ENCODE results near the gene MTHFS. TPM values are rescaled to one million over a fixed set of nuclear protein-coding genes. Genes with fewer than 3 reads are reported as not detected.

Gene MTHFS
- total RNA-seq, 2 experiments from 2014 or later = 44.8 to 47.0 TPM

- CTCF ChIA-PET = interaction anchor here (0.6 to 1.5 kb wide), 2 partner anchors 20 to 1064 kb away, joined by 3 to 4 read pairs; no protein-coding TSS in a partner anchor
- Mint-ChIP-seq H3K4me3 (no peak overlapping the region), H3K27ac (no peak overlapping the region), H3K9me3 (peaks cover 4% of the 10 kb centered on the region), H3K27me3 (ENCODE audit: low read depth) (no peaks in the 10 kb centered on the region), H3K36me3 (ENCODE audit: low read depth) (peaks cover 12% of the 10 kb centered on the region), H3K4me1 (ENCODE audit: low read depth) (no peaks in the 10 kb centered on the region)
- intact Hi-C loops (cut with micrococcal nuclease) = no loop called here
- no peak for DNase-seq
Measured at GRCh38 chr15:79829950-79830349, 66.9 kb downstream of the MTHFS start.

GRCh38 chr15:79828447-79828846, 68.4 kb downstream of the MTHFS start:
- H3K27me3 Mint-ChIP-seq (ENCODE audit: low read depth) = no peaks in the 10 kb centered on the region
- peaks cover 2% of the 10 kb centered on the region for H3K36me3 Mint-ChIP-seq (ENCODE audit: low read depth)
- H3K27ac Mint-ChIP-seq = no peak overlapping the region
- peaks cover 4% of the 10 kb centered on the region for H3K9me3 Mint-ChIP-seq
- H3K4me3 Mint-ChIP-seq = no peak overlapping the region
- no peaks in the 10 kb centered on the region for H3K4me1 Mint-ChIP-seq (ENCODE audit: low read depth)
- intact Hi-C loops (cut with micrococcal nuclease) = no loop called here
- CTCF ChIA-PET = interaction anchor here (1.1 kb wide), 1 partner anchor 23 kb away, joined by 4 read pairs; no protein-coding TSS in a partner anchor
- no peak for DNase-seq

GRCh38 chr15:79826800-79827199, 70.0 kb downstream of the MTHFS start:
- CTCF ChIA-PET = no interaction called here
- intact Hi-C loops (cut with micrococcal nuclease) = no loop called here
- no peaks in the 10 kb centered on the region for H3K27me3 Mint-ChIP-seq (ENCODE audit: low read depth)

GRCh38 chr15:79824136-79824701, 72.6 kb downstream of the MTHFS start:
- Mint-ChIP-seq H3K27ac (no peak overlapping the region), H3K36me3 (ENCODE audit: low read depth) (peaks cover 1% of the 10 kb centered on the region), H3K4me3 (no peak overlapping the region), H3K4me1 (ENCODE audit: low read depth) (no peaks in the 10 kb centered on the region), H3K9me3 (peaks cover 10% of the 10 kb centered on the region), H3K27me3 (ENCODE audit: low read depth) (no peaks in the 10 kb centered on the region)
- DNase-seq = no peak
- intact Hi-C loops (cut with micrococcal nuclease) = no loop called here
- CTCF ChIA-PET = interaction anchor here (1.3 to 1.9 kb wide), 2 partner anchors 29 to 31 kb away, joined by 4 to 7 read pairs; no protein-coding TSS in a partner anchor

More at GRCh38 chr15:79826800-79827199, 70.0 kb downstream of the MTHFS start:
- DNase-seq = no peak
- Mint-ChIP-seq H3K4me3 (no peak overlapping the region), H3K9me3 (peaks cover 4% of the 10 kb centered on the region), H3K27ac (no peak overlapping the region), H3K36me3 (ENCODE audit: low read depth) (no peaks in the 10 kb centered on the region), H3K4me1 (ENCODE audit: low read depth) (no peaks in the 10 kb centered on the region)

- H3K4me3 Mint-ChIP-seq = no peak overlapping the region
- H3K9me3 Mint-ChIP-seq = peaks cover 8% of the 10 kb centered on the region
- DNase-seq = no peak
- intact Hi-C loops (cut with micrococcal nuclease) = no loop called here
- peaks cover 1% of the 10 kb centered on the region for H3K36me3 Mint-ChIP-seq (ENCODE audit: low read depth)
- no peaks in the 10 kb centered on the region for H3K27me3 Mint-ChIP-seq (ENCODE audit: low read depth)
- CTCF ChIA-PET = no interaction called here
- H3K4me1 Mint-ChIP-seq (ENCODE audit: low read depth) = no peaks in the 10 kb centered on the region
- no peak overlapping the region for H3K27ac Mint-ChIP-seq
Measured at GRCh38 chr15:79820820-79821219, 76.0 kb downstream of the MTHFS start.

- CTCF ChIA-PET = no interaction called here
- intact Hi-C loops (cut with micrococcal nuclease) = no loop called here
- no peak for DNase-seq
- Mint-ChIP-seq H3K27me3 (ENCODE audit: low read depth) (no peaks in the 10 kb centered on the region), H3K36me3 (ENCODE audit: low read depth) (peaks cover 1% of the 10 kb centered on the region), H3K27ac (no peak overlapping the region), H3K4me3 (no peak overlapping the region), H3K9me3 (peaks cover 8% of the 10 kb centered on the region), H3K4me1 (ENCODE audit: low read depth) (no peaks in the 10 kb centered on the region)
Measured at GRCh38 chr15:79820176-79820575, 76.6 kb downstream of the MTHFS start.

- intact Hi-C loops (cut with micrococcal nuclease) = no loop called here
- H3K36me3 Mint-ChIP-seq (ENCODE audit: low read depth) = peaks cover 1% of the 10 kb centered on the region
Measured at GRCh38 chr15:79816571-79816970, 80.2 kb downstream of the MTHFS start.

GRCh38 chr15:79815468-79815867, 81.3 kb downstream of the MTHFS start:
- intact Hi-C loops (cut with micrococcal nuclease) = no loop called here
- CTCF ChIA-PET = interaction anchor here (0.6 to 0.8 kb wide), 2 partner anchors 220 to 841 kb away, joined by 3 read pairs; no protein-coding TSS in a partner anchor
- no peak for DNase-seq
- Mint-ChIP-seq H3K9me3 (peaks cover 8% of the 10 kb centered on the region), H3K27ac (no peak overlapping the region), H3K36me3 (ENCODE audit: low read depth) (peaks cover 1% of the 10 kb centered on the region), H3K4me1 (ENCODE audit: low read depth) (no peaks in the 10 kb centered on the region), H3K27me3 (ENCODE audit: low read depth) (no peaks in the 10 kb centered on the region), H3K4me3 (no peak overlapping the region)

More at GRCh38 chr15:79816571-79816970, 80.2 kb downstream of the MTHFS start:
- CTCF ChIA-PET = interaction anchor here (0.7 kb wide), 1 partner anchor 1292 kb away, joined by 3 read pairs; no protein-coding TSS in a partner anchor
- no peak for DNase-seq
- Mint-ChIP-seq H3K27me3 (ENCODE audit: low read depth) (no peaks in the 10 kb centered on the region), H3K4me1 (ENCODE audit: low read depth) (no peaks in the 10 kb centered on the region), H3K4me3 (no peak overlapping the region), H3K27ac (no peak overlapping the region), H3K9me3 (peaks cover 8% of the 10 kb centered on the region)

- intact Hi-C loops (cut with micrococcal nuclease) = no loop called here
- DNase-seq = no peak
- CTCF ChIA-PET = no interaction called here
- H3K27me3 Mint-ChIP-seq (ENCODE audit: low read depth) = no peaks in the 10 kb centered on the region
- no peaks in the 10 kb centered on the region for H3K4me1 Mint-ChIP-seq (ENCODE audit: low read depth)
- no peak overlapping the region for H3K4me3 Mint-ChIP-seq
- no peak overlapping the region for H3K27ac Mint-ChIP-seq
- H3K9me3 Mint-ChIP-seq = no peaks in the 10 kb centered on the region
- H3K36me3 Mint-ChIP-seq (ENCODE audit: low read depth) = no peaks in the 10 kb centered on the region
Measured at GRCh38 chr15:79812541-79812940, 84.3 kb downstream of the MTHFS start.

- no peaks in the 10 kb centered on the region for H3K36me3 Mint-ChIP-seq (ENCODE audit: low read depth)
- H3K9me3 Mint-ChIP-seq = no peaks in the 10 kb centered on the region
- H3K27ac Mint-ChIP-seq = no peak overlapping the region
- CTCF ChIA-PET = interaction anchor here (0.5 kb wide), 1 partner anchor 430 kb away, joined by 3 read pairs; no protein-coding TSS in a partner anchor
- H3K4me1 Mint-ChIP-seq (ENCODE audit: low read depth) = no peaks in the 10 kb centered on the region
- H3K27me3 Mint-ChIP-seq (ENCODE audit: low read depth) = no peaks in the 10 kb centered on the region
- no peak for DNase-seq
- no peak overlapping the region for H3K4me3 Mint-ChIP-seq
- intact Hi-C loops (cut with micrococcal nuclease) = no loop called here
Measured at GRCh38 chr15:79811406-79812405, 85.1 kb downstream of the MTHFS start.

- no peak overlapping the region for H3K4me3 Mint-ChIP-seq
- CTCF ChIA-PET = no interaction called here
- intact Hi-C loops (cut with micrococcal nuclease) = no loop called here
- no peaks in the 10 kb centered on the region for H3K4me1 Mint-ChIP-seq (ENCODE audit: low read depth)
- H3K36me3 Mint-ChIP-seq (ENCODE audit: low read depth) = no peaks in the 10 kb centered on the region
- DNase-seq = no peak
- no peaks in the 10 kb centered on the region for H3K9me3 Mint-ChIP-seq
- H3K27me3 Mint-ChIP-seq (ENCODE audit: low read depth) = peaks cover 5% of the 10 kb centered on the region
- H3K27ac Mint-ChIP-seq = no peak overlapping the region
Measured at GRCh38 chr15:79804838-79805237, 92.0 kb downstream of the MTHFS start.

- Mint-ChIP-seq H3K9me3 (no peaks in the 10 kb centered on the region), H3K27me3 (ENCODE audit: low read depth) (peaks cover 3% of the 10 kb centered on the region), H3K36me3 (ENCODE audit: low read depth) (no peaks in the 10 kb centered on the region), H3K4me1 (ENCODE audit: low read depth) (no peaks in the 10 kb centered on the region), H3K27ac (no peak overlapping the region), H3K4me3 (no peak overlapping the region)
- intact Hi-C loops (cut with micrococcal nuclease) = no loop called here
- CTCF ChIA-PET = no interaction called here
- no peak for DNase-seq
Measured at GRCh38 chr15:79798311-79798710, 98.5 kb downstream of the MTHFS start.

Measured in activated naive CD4-positive, alpha-beta T cell treated with anti-CD3 and anti-CD28 coated beads for 36 hours (primary cell).